Progenitor cell of endocrine pancreas (in vitro differentiated cells): Measurements from ENCODE around the gene ROR2. TPM values are rescaled to one million over a fixed set of nuclear protein-coding genes. Genes with fewer than 3 reads are reported as not detected.

Source experiments
- DNase-seq: peaks from one replicate; pipeline ENCODE4 v3.0.0; 2021; ENCODE audit warnings: low spot score; ENCODE audit not compliant: unreplicated experiment
- H3K27ac Mint-ChIP-seq: 2 replicates; pipeline ENCODE4 v1.8.0; 2021; ENCODE audit warnings: mild to moderate bottlenecking, moderate library complexity, mixed read lengths
- H3K27me3 Mint-ChIP-seq: 2 replicates; pipeline ENCODE4 v1.8.0; 2021; ENCODE audit warnings: mixed read lengths
- H3K36me3 Mint-ChIP-seq: 2 replicates; pipeline ENCODE4 v1.8.0; 2022; ENCODE audit warnings: mixed read lengths; ENCODE audit not compliant: insufficient read depth
- H3K4me1 Mint-ChIP-seq: 2 replicates; pipeline ENCODE4 v1.8.0; 2021; ENCODE audit warnings: low read depth, mixed read lengths
- H3K4me3 Mint-ChIP-seq: 2 replicates; pipeline ENCODE4 v1.8.0; 2021; ENCODE audit warnings: low read depth, mild to moderate bottlenecking, moderate library complexity, mixed read lengths
- H3K9me3 Mint-ChIP-seq: 2 replicates; pipeline ENCODE4 v1.8.0; 2021; ENCODE audit warnings: low read depth, mixed read lengths
- total RNA-seq: library from RNA; stranded (reverse); gene quantifications from 2 replicates; pipeline ENCODE4 v1.2.1, GENCODE V29; 2021
- TF ChIP-seq, protein P1 (sequence below): fragments of 200-600 bp; sonication (generic); IDR thresholded peaks from one replicate; pipeline ENCODE4 v1.5.0; 2021; ENCODE audit warnings: antibody characterized with exemption, mild to moderate bottlenecking; ENCODE audit not compliant: unreplicated experiment

The ROR2 gene
- total RNA-seq, 1 donor from 2014 or later: 23.6 TPM

- Mint-ChIP-seq H3K4me3 (no peak overlapping the region), H3K36me3 (no peaks in the 10 kb centered on the region), H3K4me1 (peaks cover 26% of the 10 kb centered on the region), H3K9me3 (no peaks in the 10 kb centered on the region), H3K27ac (no peak overlapping the region), H3K27me3 (no peaks in the 10 kb centered on the region)
- TF ChIP-seq, protein P1, sequence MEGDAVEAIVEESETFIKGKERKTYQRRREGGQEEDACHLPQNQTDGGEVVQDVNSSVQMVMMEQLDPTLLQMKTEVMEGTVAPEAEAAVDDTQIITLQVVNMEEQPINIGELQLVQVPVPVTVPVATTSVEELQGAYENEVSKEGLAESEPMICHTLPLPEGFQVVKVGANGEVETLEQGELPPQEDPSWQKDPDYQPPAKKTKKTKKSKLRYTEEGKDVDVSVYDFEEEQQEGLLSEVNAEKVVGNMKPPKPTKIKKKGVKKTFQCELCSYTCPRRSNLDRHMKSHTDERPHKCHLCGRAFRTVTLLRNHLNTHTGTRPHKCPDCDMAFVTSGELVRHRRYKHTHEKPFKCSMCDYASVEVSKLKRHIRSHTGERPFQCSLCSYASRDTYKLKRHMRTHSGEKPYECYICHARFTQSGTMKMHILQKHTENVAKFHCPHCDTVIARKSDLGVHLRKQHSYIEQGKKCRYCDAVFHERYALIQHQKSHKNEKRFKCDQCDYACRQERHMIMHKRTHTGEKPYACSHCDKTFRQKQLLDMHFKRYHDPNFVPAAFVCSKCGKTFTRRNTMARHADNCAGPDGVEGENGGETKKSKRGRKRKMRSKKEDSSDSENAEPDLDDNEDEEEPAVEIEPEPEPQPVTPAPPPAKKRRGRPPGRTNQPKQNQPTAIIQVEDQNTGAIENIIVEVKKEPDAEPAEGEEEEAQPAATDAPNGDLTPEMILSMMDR: no peak
- no peak for DNase-seq
Measured at GRCh38 chr9:91840469-91840868, 109.6 kb downstream of the ROR2 start.

DNA sequence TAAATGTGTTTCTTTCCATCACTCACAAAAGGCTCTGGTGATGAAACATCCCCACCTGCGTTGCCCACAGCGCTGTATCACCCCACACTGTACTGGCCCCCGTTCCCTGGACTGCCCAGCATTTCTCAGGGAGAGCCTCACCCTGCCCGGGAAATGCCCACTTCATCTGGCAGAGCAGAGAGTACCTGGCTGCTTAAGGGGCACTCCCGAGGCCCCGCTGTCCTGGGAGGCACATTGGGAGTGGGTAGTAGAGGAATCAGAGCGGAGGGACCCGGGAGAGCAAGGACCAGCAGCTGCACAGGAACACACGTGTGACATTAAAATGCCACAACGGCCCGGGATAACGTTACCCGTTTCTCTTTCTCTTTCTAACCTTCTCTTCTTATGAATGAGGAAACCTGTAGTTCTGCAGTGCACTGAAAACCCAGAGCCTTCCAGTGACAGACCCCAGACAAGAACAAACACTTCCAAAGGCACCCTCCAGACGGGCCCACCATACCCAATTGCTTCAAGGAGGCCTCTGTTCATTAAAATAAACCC lies 110.0 kb downstream of the ROR2 start:
- Mint-ChIP-seq H3K27ac (no peak overlapping the region), H3K36me3 (no peaks in the 10 kb centered on the region), H3K4me1 (peaks cover 30% of the 10 kb centered on the region), H3K4me3 (no peak overlapping the region), H3K9me3 (no peaks in the 10 kb centered on the region), H3K27me3 (no peaks in the 10 kb centered on the region)
- TF ChIP-seq, protein P1: no peak
- DNase-seq: no peak

DNA sequence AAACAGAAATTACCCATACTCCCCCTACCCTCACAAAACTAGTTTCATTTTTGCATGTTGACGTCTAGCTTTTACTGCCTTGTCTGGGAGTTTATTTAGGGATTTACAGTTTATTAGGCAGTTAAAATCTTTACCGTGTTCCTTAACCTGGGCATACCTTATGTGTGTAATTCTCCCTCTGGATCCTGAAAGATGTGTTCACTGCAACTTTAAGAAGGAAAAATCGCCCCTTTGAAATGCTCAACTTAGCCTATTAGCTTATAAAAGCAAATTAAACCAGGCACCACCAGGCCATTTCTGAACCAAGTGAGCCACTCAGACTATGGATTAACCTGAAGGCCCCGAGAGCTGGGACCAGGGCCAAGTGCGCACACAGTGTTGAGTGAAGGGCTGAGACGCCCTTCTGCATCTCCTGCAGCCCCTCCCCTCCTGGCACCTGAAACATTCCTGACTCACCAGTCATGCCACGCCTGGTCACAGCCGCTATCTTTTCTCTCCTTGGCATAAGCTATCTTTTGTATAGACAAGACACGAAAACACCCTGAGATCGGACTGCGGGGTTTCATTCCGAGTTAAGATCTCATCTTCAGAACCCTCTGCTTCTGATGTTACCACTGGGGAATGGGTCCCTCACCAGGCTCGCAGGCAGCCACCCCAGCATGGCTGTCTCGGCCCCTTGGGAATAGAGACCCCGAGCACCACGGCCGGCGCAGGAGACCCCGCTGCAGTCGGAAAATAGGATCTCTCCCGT lies 111.9 kb downstream of the ROR2 start:
- no peaks in the 10 kb centered on the region for H3K9me3 Mint-ChIP-seq
- no peak for DNase-seq

DNA sequence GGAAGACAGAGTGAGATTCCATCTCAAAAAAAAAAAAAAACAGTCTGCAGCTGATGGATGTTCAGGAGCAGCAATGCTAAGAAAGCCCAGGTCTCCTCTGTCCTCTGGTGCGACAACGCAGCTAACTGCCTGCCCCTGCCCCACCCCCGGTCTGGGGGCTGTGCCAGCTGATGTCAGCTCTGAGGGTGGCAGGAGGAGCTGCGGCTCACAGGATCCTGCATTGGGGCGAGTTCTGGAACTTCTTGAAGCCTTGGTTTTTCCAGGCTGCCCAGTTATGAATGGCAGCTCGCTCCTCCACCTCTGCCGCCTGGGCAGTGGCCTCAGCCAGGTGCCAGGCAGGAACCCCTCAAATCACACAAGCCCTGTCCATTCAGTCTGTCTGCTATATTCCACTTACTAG lies 113.5 kb downstream of the ROR2 start:
- Mint-ChIP-seq H3K4me1 (peaks cover 35% of the 10 kb centered on the region), H3K27ac (no peak overlapping the region)

More for the DNA sequence above, 111.9 kb downstream of the ROR2 start:
- Mint-ChIP-seq H3K36me3 (no peaks in the 10 kb centered on the region), H3K4me1 (peaks cover 35% of the 10 kb centered on the region), H3K27me3 (no peaks in the 10 kb centered on the region), H3K4me3 (no peak overlapping the region), H3K27ac (no peak overlapping the region)
- TF ChIP-seq, protein P1: no peak

DNA sequence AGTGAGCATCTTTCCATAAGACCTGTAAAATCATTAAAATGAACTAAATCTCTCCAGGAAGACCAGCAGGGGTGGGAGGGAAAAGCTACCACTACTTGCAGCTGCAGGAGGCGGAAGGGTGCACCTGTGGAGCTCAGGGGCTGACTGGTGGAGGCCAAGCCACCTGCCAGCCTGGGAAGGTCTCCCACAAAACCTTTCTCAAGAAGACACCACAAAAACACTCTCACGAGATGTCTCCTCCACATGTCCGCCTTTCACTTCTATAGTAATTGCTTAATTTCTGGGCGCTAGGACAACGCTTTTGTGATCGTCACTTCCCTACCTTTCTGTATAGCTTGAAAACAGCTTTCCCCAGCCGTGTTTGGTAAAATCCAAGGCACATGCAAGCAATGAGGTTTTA lies 114.4 kb downstream of the ROR2 start:
- peaks cover 35% of the 10 kb centered on the region for H3K4me1 Mint-ChIP-seq
- H3K4me3 Mint-ChIP-seq: no peak overlapping the region
- DNase-seq: no peak
- TF ChIP-seq, protein P1: no peak
- H3K27ac Mint-ChIP-seq: no peak overlapping the region
- no peaks in the 10 kb centered on the region for H3K9me3 Mint-ChIP-seq
- H3K27me3 Mint-ChIP-seq: no peaks in the 10 kb centered on the region
- H3K36me3 Mint-ChIP-seq: no peaks in the 10 kb centered on the region

More for the DNA sequence above, 113.5 kb downstream of the ROR2 start:
- H3K9me3 Mint-ChIP-seq: no peaks in the 10 kb centered on the region
- DNase-seq: no peak
- H3K27me3 Mint-ChIP-seq: no peaks in the 10 kb centered on the region
- no peaks in the 10 kb centered on the region for H3K36me3 Mint-ChIP-seq
- no peak overlapping the region for H3K4me3 Mint-ChIP-seq
- TF ChIP-seq, protein P1: no peak
